ENCODE results near the gene ILK.
A peak's percentile ranks its signal among the peaks of the same experiment; 100 is the strongest.

ILK gene

DNA sequence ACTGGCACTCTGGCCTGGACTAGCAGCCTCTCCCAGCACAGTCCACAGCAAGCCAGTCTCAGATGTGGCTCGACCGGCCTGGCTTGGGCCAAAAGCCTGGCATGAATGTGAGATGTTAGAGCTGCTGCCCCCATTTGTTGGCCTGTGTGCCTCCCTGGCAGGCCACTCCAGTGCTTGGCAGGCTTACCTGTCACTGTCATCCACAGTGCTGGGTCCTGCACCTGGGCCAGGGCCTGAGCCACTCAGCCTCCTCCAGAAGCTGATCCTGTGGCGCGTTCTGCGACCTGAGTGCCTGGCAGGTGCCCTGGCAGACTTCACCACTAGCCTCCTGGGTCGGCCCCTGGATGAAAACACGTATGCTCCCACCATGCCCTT, 36.2 kb upstream of the ILK start:
- H3K4me3 Mint-ChIP-seq = no peak overlapping the region
- CTCF ChIA-PET = no interaction called here
- no peaks in the 10 kb centered on the region for H3K27me3 Mint-ChIP-seq
- no peak overlapping the region for H3K27ac Mint-ChIP-seq
- H3K4me1 Mint-ChIP-seq = no peaks in the 10 kb centered on the region
- no peak for DNase-seq
- H3K9me3 Mint-ChIP-seq = no peaks in the 10 kb centered on the region
- peaks cover 4% of the 10 kb centered on the region for H3K36me3 Mint-ChIP-seq

DNA sequence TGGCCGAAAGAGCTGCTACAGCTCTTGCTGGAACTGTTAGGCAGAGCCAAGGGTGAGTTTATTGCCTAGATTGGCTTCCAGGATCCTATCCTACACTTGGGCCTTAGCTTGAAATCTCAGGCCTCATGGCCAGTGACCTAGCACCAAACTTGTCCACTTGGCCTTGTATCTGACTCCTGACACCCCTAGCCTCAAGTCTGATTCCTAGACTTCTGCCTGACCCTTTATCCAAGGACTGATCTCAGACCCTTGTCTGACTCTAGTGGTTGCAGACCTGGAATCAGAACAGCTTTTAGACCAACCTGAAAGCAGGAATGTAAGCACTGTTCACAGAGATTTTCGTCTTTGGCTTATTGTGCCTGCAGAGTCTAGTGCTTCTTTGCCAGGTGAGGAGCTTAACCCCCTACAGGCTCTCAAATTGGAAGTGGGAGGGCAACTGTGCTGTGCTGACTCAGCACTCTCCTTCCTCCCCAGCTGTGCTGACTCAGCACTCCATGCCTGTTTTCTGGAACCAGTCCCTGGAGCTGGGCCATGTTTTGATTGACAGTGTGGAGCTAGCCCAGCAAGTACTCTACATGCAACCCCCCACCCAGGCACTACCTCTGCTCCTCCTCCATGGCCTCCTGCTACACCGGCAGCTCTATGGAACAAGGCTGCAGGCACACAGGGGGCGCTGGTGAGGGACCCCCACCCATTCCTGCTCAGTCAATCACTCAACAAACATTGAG, 35.2 kb upstream of the ILK start:
- no peaks in the 10 kb centered on the region for H3K4me1 Mint-ChIP-seq
- no peaks in the 10 kb centered on the region for H3K9me3 Mint-ChIP-seq
- no peak for DNase-seq
- H3K4me3 Mint-ChIP-seq = no peak overlapping the region
- H3K36me3 Mint-ChIP-seq = peaks cover 5% of the 10 kb centered on the region
- H3K27ac Mint-ChIP-seq = no peak overlapping the region
- H3K27me3 Mint-ChIP-seq = no peaks in the 10 kb centered on the region
- CTCF ChIA-PET = no interaction called here

DNA sequence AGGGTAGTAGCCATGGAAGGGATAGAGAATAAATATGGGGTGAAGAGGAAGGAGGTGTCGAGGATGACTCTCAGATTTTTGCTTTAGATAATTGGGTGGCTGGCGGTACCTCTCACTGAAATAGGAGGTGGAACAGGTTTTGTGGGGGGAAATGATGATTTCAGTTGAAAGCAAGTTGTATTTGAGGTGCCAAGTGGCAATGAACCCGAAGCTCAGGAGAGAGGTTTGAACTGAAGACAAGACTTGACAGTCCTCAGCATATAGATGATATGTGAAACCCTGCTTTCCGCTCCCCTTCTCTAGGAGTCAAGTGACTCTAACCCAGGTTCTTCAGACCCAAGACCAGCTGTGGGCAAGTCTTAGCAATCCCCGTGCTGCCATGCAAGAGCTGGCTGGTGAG, 33.9 kb upstream of the ILK start:
- H3K9me3 Mint-ChIP-seq = no peaks in the 10 kb centered on the region
- DNase-seq = no peak
- no peak overlapping the region for H3K4me3 Mint-ChIP-seq
- CTCF ChIA-PET = no interaction called here
- H3K27me3 Mint-ChIP-seq = no peaks in the 10 kb centered on the region
- H3K27ac Mint-ChIP-seq = peak overlapping the region; percentile 63
- H3K36me3 Mint-ChIP-seq = peaks cover 5% of the 10 kb centered on the region
- H3K4me1 Mint-ChIP-seq = no peaks in the 10 kb centered on the region

DNA sequence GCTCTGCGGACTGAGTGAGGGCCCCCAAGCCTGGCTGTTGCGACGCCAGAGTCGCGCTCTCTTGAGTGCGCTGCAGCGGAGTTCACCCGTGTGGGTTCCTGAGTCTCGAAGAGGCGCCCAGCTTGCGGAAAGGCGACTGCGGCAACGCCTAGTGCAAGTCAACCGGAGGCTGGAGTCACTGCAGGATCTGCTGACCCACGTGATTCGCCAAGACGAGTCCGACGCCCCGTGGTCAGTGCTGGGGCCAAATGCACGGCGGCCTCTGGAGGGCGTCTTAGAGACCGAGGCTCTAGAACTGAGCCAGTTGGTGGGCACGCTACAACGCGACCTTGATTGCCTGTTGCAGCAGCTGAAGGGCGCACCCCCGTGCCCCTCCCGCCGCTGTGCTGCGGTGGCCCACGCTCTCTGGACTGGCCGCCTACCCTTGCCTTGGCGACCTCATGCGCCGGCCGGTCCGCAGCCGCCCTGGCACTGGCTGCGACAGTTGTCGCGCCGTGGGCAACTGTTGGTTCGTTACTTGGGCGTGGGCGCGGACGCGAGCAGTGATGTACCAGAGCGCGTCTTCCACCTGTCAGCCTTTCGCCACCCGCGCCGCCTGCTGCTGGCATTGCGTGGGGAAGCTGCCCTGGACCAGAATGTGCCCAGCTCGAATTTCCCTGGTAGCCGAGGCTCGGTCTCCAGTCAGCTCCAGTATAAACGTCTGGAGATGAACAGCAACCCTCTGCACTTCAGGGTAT, 32.7 kb upstream of the ILK start:
- no peaks in the 10 kb centered on the region for H3K9me3 Mint-ChIP-seq
- H3K4me3 Mint-ChIP-seq = no peak overlapping the region
- DNase-seq = no peak
- CTCF ChIA-PET = no interaction called here
- H3K27ac Mint-ChIP-seq = no peak overlapping the region
- H3K27me3 Mint-ChIP-seq = no peaks in the 10 kb centered on the region
- H3K4me1 Mint-ChIP-seq = no peaks in the 10 kb centered on the region
- H3K36me3 Mint-ChIP-seq = peaks cover 5% of the 10 kb centered on the region

DNA sequence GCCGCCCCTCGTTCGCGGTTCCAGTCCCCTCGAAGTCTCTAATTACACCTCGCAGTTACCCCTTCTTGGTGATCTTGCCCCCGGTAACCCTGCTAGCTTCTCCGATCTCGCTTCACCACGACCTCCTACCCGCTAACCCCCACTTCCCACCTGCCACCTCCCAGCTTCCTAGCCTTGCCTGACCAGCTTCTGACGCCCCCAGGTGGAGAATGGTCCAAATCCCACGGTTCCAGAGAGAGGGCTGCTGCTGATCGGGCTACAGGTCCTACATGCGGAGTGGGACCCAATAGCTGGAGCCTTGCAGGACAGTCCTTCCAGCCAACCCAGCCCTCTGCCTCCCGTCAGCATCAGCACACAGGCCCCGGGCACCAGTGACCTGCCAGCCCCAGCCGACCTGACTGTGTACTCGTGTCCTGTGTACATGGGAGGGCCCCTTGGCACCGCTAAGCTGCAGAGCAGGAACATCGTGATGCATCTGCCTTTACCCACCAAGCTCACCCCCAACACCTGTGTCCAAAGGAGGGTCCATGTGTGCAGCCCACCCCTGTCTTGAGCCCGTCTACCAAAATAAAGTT, 32.1 kb upstream of the ILK start:
- Mint-ChIP-seq H3K4me1 (no peaks in the 10 kb centered on the region), H3K4me3 (no peak overlapping the region), H3K9me3 (no peaks in the 10 kb centered on the region), H3K27ac (no peak overlapping the region), H3K36me3 (peaks cover 5% of the 10 kb centered on the region), H3K27me3 (no peaks in the 10 kb centered on the region)
- CTCF ChIA-PET = no interaction called here
- DNase-seq = no peak

DNA sequence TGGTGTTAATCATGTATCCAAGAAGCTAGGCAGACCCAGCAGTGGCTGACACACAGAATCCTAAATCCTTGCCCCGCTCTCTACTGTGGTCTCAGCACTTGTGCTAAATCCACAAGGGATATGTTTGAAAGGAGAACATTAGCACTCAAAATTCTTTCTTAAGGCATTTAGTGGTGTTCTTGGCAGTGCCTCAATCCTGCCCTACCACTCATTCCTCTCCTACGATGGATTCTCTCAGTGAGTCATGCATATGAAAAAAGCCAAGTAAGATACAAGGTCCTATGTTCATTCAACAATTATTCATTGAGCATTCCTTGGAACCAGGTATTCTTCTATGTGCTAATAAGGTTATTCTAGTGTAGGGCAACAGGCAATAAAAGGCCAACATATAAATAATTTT, 31.4 kb upstream of the ILK start:
- Mint-ChIP-seq H3K4me1 (no peaks in the 10 kb centered on the region), H3K27ac (no peak overlapping the region), H3K36me3 (peaks cover 5% of the 10 kb centered on the region), H3K9me3 (no peaks in the 10 kb centered on the region), H3K4me3 (no peak overlapping the region), H3K27me3 (no peaks in the 10 kb centered on the region)
- CTCF ChIA-PET = no interaction called here
- no peak for DNase-seq

DNA sequence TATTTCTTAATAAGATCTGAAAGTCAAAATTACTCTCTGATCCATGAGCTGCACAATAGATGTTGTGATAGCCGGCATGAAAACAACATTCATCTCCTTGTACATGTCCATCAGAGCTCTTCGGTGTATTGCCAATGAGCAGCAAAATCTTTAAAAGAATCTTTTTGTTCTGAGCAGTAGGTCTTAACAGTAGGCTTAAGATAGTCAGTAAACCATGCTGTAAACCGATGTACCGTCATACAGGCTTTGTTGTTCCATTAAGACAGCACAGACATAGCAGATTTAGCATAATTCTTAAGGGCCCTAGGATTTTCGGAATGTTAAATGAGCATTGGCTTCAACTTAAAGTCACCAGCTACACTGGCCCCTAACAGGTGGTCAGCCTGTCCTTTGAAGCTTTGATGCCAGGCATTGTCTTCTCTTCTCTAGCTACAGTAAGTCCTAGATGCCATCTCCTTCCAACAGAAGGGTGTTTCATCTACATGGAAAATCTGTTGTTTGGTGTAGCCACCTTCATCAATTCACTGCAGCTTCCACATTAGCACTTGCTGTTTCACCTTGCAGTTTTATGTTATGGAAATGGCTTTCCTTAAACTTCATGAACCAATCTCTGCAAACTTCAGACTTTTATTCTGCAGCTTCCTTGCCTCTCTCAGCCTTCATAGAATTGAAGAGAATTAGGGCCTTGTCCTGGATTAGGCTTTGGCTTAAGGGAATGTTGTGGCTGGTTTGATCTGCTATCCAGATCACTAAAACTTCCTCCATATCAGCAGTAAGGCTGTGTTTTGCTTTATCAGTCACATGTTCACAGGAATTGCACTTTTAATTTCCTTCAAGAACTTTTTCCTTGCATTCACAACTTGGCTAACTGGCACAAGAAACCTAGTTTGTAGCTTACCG, 28.5 kb upstream of the ILK start:
- Mint-ChIP-seq H3K27me3 (no peaks in the 10 kb centered on the region), H3K9me3 (no peaks in the 10 kb centered on the region), H3K27ac (no peak overlapping the region), H3K36me3 (peaks cover 2% of the 10 kb centered on the region), H3K4me3 (no peak overlapping the region), H3K4me1 (no peaks in the 10 kb centered on the region)
- CTCF ChIA-PET = no interaction called here
- no peak for DNase-seq

DNA sequence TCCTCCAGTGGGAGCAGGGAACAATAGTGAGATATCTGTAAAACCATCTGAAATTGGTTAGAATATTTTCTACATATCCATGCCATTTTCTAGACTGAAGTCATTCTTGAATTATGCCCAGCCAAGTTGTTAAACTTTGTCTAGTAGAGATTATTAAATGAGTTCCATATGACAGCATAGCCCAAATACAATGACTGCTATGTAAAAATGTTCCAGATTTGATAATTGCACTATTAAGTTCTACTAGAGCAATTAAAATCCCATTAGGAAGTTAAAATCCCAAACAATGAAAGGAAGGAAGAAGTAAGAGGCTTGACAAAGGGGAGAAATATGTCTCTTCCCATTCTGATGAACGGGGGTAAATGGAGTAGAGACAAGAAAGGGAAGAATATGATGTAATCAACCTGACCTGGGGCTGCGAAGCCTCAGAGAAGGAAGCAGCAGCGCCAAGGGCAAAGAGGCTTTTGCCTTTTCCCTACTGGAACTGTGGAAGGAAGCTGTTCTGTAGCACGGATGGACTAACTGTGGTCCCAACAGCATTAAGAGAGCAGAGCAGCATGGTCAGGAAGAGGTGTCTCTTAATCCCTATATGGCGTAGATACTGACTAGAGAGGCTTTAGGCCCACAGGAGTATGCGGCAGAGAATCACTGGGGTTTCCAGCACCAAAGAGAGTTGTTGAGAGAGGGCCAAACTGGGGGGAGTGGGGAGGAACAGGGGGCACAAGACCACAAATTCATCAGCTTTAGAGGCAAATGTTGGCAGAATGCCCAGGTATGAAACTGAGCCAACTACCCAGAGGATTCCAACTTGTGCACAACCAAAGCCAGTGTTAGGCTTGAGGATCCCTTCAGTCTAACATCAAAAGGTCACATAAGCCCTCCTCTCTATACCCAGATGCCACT, 26.9 kb upstream of the ILK start:
- Mint-ChIP-seq H3K27ac (no peak overlapping the region), H3K9me3 (no peaks in the 10 kb centered on the region), H3K36me3 (peaks cover 3% of the 10 kb centered on the region), H3K4me3 (no peak overlapping the region), H3K27me3 (no peaks in the 10 kb centered on the region), H3K4me1 (no peaks in the 10 kb centered on the region)
- CTCF ChIA-PET = interaction anchor here (0.6 to 1.6 kb wide), 2 partner anchors 16 to 20 kb away, joined by 3 read pairs; no protein-coding TSS in a partner anchor
- DNase-seq = no peak

DNA sequence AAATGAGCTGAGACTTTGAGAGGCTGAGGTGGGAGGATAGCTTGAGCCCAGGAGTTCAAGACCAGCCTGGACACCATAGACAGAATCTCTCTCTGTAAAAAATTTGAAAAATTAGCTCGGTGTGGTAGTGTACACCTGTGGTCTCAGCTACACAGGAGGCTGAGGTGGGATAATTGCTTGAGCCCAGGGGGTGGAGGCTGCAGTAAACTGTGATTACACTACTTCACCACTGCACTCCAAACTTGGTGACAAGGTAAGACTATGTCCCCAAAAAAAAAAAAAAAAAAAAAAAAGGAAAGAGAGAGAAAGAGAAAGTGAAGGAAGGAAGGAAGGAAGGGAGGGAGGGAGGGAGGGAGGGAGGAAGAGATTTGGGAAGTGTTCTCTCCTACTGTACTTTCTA, 25.4 kb upstream of the ILK start:
- Mint-ChIP-seq H3K4me3 (no peak overlapping the region), H3K27ac (no peak overlapping the region), H3K4me1 (no peaks in the 10 kb centered on the region), H3K36me3 (peaks cover 11% of the 10 kb centered on the region), H3K9me3 (peaks cover 8% of the 10 kb centered on the region), H3K27me3 (no peaks in the 10 kb centered on the region)
- no peak for DNase-seq
- CTCF ChIA-PET = interaction anchor here (1.1 to 1.6 kb wide), 2 partner anchors 15 to 47 kb away, joined by 3 read pairs; no protein-coding TSS in a partner anchor

DNA sequence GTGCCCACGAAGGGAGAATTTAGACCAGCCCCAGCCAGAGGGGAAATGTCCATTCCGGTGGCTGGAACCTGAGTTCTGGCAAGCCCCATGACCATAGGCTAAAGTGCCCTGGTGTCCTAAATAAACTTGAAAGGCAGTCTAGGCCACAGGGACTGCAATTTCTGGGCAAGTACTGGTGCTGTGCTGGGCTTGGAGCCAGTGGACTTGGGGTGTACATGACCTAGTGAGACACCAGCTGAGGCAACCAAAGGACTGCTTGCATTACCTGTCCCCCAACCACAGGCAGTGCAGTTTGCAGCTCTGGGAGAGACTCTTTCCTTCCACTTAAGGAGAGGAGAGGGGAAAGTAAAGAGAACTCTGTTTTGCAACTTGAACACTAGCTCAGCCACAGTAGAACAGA, 23.9 kb upstream of the ILK start:
- no peak overlapping the region for H3K4me3 Mint-ChIP-seq
- CTCF ChIA-PET = interaction anchor here (1.1 to 1.2 kb wide), 2 partner anchors 104 to 328 kb away, joined by 3 to 4 read pairs; partner anchors contain the start of gene MRPL17
- no peak overlapping the region for H3K27ac Mint-ChIP-seq
- H3K9me3 Mint-ChIP-seq = peaks cover 21% of the 10 kb centered on the region
- H3K27me3 Mint-ChIP-seq = no peaks in the 10 kb centered on the region
- H3K4me1 Mint-ChIP-seq = no peaks in the 10 kb centered on the region
- DNase-seq = no peak
- H3K36me3 Mint-ChIP-seq = peaks cover 25% of the 10 kb centered on the region

DNA sequence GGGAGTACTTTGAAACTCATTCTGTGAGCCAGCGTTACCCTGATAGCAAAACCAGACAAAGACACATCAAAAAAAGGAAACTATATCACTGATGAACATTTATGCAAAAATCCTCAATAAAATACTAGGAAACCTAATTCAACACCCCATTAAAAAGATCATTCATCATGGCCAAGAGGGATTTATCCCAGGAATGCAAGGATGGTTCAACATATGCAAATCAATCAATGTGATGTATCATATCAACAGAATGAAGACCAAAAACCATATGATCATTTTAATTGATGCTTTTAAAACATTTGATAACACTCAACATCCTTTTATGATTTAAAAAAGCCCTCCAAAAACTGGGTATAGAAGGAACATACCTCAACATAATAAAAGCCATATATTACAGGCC, 20.0 kb upstream of the ILK start:
- Mint-ChIP-seq H3K4me1 (no peaks in the 10 kb centered on the region), H3K36me3 (peaks cover 32% of the 10 kb centered on the region), H3K27me3 (no peaks in the 10 kb centered on the region), H3K4me3 (no peak overlapping the region), H3K9me3 (peaks cover 25% of the 10 kb centered on the region), H3K27ac (no peak overlapping the region)
- DNase-seq = no peak
- CTCF ChIA-PET = no interaction called here

DNA sequence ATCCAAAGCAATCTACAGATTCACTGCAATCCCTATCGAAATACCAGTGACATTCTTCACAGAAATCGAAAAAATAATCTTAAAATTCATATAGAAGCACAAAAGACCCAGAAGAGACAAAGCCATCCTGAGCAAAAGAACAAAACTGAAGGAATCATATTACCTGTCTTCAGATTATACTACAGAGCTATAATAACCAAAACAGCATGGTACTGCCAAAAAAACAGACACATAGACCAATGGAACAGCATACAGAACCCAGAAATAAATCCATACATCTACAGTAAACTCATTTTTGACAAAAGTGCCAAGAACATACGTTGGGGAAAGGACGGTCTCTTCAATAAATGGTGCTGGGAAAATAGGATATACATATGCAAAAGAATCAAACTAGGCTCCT, 19.0 kb upstream of the ILK start:
- Mint-ChIP-seq H3K27me3 (no peaks in the 10 kb centered on the region), H3K4me3 (no peak overlapping the region), H3K27ac (no peak overlapping the region), H3K4me1 (no peaks in the 10 kb centered on the region), H3K36me3 (peaks cover 32% of the 10 kb centered on the region), H3K9me3 (peaks cover 25% of the 10 kb centered on the region)
- DNase-seq = no peak
- CTCF ChIA-PET = no interaction called here

All from activated naive CD4-positive, alpha-beta T cell treated with anti-CD3 and anti-CD28 coated beads, Interleukin-2, amount 10 ng/mL, durations not matched to agents 7 days and 5 days (primary cell).